GM10266 (cell line): ENCODE measurements around the gene MGAT1.
"Not testable (repeated sequence)": the region's sequence is repeated elsewhere in the genome, so short reads cannot be mapped to it uniquely, and the experiment has no call there.

Experiments used
- DNase-seq: peaks from one replicate; pipeline ENCODE4 v3.0.0; 2012; ENCODE audit errors: extremely low spot score
- TF ChIP-seq, protein P1 (sequence below): IDR thresholded peaks from 2 replicates; pipeline ENCODE4 v1.5.1; 2012; ENCODE audit warnings: mild to moderate bottlenecking, low read depth; ENCODE audit not compliant: control insufficient read depth, insufficient read depth; ENCODE audit errors: missing control alignments

MGAT1 gene

DNA sequence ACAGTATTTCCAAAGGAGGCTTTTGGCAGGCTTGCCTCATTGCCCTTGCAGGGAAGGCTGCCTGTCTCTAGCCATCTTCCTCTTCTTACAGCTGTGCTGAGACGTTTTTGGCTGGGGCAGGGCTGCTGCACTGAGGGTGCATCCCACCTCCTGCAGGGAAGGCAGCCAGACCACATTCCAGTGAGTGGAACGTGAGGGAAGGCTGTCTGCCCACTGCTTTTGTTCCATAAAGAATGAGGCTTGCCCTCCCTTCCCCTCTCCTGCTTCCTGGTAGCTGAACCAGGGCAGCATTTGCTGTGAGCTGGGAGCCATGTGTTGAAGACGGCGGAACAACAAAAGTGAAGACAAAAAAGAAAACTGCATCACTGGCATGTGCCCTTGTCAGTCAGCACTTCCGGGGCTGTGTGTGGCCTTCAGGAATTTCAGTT, 16.8 kb downstream of the MGAT1 start:
- TF ChIP-seq, protein P1, sequence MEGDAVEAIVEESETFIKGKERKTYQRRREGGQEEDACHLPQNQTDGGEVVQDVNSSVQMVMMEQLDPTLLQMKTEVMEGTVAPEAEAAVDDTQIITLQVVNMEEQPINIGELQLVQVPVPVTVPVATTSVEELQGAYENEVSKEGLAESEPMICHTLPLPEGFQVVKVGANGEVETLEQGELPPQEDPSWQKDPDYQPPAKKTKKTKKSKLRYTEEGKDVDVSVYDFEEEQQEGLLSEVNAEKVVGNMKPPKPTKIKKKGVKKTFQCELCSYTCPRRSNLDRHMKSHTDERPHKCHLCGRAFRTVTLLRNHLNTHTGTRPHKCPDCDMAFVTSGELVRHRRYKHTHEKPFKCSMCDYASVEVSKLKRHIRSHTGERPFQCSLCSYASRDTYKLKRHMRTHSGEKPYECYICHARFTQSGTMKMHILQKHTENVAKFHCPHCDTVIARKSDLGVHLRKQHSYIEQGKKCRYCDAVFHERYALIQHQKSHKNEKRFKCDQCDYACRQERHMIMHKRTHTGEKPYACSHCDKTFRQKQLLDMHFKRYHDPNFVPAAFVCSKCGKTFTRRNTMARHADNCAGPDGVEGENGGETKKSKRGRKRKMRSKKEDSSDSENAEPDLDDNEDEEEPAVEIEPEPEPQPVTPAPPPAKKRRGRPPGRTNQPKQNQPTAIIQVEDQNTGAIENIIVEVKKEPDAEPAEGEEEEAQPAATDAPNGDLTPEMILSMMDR: no peak
- DNase-seq: no peak

DNA sequence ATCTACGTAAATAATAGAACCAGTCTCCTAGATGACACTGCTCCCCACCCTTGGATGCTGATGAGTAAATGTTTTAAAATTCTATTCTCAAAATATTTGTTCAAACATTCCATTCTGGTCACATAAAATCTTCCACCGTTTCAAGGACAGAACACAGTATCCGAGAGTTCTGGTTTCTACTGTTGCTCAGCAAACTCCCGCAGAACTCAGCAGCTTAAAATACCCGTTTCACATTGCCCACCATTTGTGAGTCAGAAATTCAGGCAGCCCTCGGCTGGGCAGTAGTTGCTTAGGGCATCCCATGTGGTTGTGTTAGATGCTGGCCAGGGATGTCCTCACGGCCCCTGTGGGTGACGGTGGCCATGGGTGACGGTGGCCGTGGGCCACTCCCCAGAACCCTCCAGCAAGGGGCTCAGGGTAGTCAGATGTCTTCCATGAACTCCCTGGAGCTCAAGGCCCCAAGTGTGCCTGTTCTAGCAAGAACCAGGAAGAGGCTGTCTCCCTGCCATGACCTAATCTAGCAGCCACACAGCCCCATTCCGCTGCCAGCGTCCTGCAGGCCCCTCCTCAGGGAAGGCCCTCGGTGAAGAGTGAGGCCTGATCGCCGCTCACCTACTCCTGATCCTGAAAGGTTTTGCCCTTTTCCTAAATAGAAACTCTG, 17.4 kb downstream of the MGAT1 start:
- no peak for DNase-seq
- TF ChIP-seq, protein P1: no peak

DNA sequence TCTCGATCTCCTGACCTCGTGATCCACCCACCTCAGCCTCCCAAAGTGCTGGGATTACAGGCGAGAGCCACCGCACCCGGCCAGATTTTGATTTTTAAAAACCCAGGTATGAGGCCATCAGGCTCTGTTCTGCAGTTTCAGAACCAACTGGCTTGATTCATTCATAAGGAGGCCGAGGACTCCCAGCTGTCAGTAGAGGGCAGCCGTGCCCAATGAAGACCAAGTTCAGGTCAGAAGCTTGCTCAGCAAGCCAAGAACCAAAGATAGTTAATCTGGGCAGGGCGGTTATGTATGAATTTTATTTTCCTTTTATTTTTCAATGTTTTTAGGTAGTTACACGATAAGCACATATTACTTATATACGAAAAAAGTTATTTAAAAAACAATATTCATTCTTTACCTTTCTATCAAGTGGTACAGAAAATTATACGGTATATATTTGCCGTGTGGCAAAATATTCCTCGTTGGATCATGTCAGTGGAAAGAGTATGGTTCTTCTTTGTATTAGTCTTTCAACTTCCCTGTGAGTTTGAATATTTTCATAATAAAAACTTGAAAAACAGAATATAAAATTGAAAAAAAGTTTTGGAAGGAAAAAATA, 18.0 kb downstream of the MGAT1 start:
- DNase-seq: peak; percentile 84
- TF ChIP-seq, protein P1: peak; percentile 87

DNA sequence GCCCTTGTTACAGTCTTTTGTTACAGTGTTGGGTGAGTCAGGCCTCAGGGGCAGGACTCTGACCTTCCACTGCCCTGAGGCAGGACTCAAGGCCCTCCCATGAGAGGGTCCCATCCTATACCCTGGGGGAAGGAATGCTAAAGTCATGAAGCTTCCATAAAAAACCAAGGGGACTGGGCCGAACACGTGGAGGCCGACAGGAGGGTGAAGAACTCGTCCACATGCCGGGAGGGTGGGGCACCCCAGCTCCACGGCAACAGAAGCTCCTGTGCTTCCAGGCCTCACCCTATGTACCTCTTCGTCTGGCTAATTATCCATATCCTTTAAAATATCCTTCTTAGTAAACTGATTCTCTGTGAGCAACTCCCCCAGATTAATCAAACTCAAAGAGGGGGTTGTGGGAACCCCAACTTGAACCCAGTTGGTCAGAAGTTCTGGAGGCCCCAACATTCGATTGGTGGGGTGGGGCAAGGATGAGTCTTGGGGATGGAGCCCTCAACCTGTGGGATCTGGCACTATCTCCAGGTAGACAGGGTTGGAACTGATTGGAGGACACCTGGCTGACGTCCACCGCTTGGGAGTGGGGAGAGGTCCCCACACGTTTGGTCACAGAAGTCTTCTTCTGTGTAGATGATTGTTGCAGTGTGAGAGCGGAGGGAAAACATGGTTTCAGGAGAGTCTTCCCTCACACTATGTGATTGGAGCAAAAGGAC, 19.1 kb downstream of the MGAT1 start:
- TF ChIP-seq, protein P1: no peak
- no peak for DNase-seq

DNA sequence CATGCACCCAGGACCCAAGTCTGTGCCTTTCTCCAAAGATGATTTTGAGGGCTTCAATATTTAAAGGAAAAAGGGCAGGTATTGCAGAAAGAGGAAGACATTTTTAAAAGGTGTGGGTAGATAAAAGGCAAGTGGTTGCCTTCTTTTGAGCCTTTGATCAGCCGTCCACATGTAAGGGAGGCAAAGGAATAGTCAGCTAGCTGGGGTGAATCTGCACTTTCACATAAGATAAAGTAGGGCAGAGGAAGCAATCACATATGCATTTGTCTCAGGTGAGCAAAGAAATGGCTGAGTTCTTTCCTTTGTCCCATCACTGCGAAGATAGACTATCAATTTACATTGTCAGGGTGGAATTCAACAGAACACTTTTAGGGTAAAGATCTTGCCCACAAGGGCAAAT, 19.9 kb downstream of the MGAT1 start:
- DNase-seq: no peak
- TF ChIP-seq, protein P1: no peak

DNA sequence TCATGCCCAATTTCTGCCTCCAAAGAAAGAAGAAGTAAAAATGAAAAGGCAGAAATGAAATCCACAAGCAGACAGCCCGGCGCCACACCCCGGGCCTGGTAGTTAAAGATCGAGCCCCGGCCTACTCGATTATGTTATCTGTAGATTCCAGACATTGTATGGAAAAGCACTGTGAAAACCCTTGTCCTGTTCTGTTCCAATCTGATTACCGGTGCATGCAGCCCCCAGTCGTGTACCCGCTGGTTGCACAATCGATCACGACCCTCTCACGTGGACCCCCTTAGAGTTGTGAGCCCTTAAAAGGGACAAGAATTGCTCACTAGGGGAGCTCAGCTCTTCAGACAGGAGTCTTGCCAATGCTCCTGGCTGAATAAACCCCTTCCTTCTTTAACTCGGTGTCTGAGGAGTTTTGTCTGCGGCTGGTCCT, 20.7 kb downstream of the MGAT1 start:
- DNase-seq: not testable (repeated sequence)

DNA sequence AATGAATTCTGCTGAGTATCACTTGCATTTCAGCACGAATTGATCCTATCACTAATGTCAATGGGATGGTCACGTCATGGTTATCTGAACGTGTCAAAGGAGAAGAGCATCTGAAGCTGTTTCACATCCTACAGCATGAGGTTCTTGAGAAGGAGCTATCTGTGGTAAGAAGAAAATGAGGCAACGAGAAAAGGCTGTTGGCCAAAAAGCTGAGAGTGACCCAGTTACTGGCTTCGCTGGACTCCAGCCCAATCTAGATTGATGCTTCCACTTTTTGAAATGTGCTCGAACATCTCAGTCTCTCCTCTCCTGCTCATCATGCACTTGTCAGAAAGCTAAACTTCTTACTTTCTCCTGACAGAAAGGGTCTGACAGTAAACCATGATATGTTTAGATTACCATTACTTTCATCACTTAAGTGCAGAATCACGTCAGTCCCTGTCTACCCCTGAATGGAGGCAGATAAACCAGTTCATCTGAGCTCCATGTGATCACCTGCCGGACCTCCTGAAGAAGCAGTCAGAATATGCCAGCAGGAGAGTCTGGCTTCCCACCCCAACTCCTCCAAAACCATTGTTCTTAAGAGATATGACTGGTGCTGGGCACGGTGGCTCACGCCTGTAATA, 22.5 kb downstream of the MGAT1 start:
- TF ChIP-seq, protein P1: no peak
- DNase-seq: no peak
